HL-60/S4 treated with phorbol 12-myristate 13-acetate at 8.2 ng/mL for 4 days and 3 days (cell line): ENCODE data around the gene PFKM.

ENCODE experiments used
- in situ Hi-C: fragments of 300-500 bp; cut with MboI; formaldehyde crosslinking; loops from 2 replicates; pipeline ENCODE4 v1.15.0; 2022; ENCODE audit warnings: low sequenced_read_pairs

Gene PFKM

DNA sequence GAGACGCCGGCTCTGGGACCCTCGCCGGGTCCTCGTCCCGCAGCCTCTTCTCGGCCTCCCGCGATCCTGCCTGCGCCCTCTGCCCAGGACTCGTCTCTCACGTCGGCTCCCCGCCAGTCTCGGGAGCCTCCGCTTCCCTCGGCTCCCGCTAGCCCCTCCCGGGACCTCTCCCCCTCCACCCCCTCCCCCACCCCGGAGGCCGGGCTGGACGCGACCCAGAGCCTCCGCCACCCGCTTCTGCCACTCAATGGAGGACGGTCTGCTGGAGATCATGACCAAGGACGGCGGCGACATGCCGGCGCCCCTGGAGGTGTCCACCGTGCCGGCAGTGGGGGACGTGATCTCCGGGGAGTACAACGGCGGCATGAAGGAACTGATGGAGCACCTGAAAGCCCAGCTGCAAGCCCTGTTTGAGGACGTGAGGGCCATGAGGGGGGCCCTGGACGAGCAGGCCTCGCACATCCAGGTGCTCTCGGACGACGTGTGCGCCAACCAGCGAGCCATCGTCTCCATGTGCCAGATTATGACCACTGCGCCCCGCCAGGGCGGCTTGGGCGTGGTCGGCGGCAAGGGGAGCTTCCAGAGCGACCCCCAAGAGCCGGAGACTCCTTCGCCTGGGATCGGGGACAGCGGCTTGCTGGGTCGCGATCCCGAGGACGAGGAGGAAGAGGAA, 64.8 kb downstream of the PFKM start:
- in situ Hi-C loops, result no loop called here

GRCh38 chr12:48184549-48184922, 65.4 kb downstream of the PFKM start:
- in situ Hi-C loops, result no loop called here

DNA sequence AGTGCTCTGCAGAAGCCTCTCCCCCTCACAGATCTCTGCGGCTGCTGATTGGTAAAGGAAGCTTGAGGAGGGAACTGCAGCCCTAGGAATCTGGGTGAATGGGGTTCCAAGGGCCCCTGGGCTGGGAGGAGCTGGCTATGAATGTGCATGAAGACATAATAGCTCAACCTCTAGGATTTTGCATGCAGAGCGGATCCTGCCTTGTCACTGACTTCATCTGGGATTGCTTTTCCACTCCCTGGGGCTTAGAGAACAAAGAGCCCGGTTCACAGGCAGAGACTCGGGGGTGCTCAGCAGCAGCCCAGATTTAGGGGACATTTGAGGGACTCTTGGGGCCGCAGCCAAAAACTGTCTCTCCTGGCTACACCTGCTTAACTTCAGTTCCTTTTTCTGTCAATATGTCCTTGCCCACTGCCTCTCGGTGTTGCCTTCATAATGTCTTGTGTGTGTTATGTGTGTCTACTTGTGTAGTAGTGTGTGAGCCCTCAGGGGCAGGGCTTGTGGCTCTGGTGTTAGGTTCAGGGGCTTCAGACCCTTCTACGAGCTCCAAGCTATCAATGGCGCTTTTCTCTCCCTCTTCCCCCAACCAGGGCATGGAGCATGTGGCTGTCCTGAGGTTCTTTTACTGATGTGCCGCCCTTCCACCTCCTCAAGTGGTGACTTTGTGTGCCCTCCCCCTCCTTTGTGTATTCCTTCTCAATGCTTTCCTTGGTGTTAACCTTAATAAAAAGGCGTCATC, 66.2 kb downstream of the PFKM start:
- in situ Hi-C loops, result no loop called here

DNA sequence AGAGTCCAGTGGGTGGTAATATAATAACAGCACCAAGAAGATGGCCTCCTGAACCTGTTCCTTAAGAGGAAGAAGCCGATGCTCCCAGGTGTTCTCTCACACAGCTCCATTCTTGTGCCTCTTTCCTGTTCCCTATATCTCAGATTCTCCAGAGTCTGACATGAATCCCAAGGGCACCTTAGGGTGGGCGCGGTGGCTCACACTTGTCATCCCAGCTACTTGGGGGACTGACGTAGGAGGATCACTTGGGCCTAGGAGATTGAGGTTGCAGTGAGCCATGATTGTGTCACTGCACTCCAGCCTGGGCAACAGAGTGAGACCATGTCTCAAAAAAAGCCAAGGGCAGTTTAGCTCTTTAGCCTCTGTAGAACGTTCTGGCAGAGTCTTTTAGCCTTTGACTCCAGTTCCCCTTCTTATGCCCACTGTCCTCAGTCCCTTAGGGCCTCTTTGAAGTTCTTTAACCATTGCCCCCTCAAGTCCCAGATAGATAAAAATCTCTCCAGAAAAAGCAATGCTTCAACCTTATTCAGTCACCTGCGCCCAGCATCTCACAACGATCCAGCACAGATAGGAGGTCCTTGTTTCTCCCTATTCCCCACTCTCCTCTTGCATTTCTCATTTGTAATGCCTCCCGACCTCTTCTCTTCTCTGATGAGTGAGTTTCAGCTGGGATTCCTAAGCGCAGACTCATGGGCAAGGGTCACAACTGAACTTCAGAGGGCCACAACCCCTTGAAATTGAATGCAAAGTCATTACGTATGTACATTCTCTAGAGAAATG, 68.9 kb downstream of the PFKM start:
- in situ Hi-C loops, result no loop called here

GRCh38 chr12:48189331-48190125, 70.4 kb downstream of the PFKM start:
- in situ Hi-C loops, result no loop called here

GRCh38 chr12:48191096-48191495, 71.9 kb downstream of the PFKM start:
- in situ Hi-C loops, result no loop called here

DNA sequence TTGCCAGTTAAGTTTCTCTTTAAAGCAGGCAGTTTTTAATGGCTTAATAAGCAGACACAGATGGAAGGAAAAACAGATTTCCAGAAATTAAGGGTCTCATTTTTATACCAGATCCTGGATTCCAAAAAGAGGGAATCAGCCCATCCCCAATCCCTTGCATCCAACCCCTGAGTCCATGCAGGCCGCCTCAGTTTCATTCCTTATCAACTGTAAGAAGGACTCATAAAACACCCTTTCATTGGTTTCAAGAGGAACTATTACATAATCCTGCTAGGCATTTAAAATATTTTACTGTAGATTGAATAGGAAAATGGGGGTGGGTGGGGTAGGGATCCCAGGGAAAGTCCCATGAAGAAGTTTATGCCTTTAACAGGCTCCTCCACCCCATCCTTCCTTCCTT, 73.7 kb downstream of the PFKM start:
- in situ Hi-C loops, result no loop called here

DNA sequence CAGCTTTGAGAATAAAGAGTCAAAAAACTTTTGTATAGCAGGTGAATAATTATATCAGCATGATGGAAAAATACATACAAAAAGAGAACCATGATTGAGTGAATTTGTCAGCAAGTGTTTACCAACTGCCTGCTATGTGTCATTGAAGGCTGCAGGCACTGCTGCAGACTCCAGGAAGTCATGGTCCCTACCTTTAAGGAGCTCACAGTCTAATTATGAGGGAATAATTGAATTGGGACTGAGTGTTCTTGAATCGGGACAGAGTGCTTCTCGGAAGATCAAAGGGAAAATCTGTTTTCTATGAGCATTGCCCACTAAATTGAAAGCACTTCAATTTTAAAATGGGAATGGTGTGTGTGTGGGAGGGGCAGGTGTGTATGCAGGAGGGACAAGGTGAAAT, 74.5 kb downstream of the PFKM start:
- in situ Hi-C loops, result no loop called here

DNA sequence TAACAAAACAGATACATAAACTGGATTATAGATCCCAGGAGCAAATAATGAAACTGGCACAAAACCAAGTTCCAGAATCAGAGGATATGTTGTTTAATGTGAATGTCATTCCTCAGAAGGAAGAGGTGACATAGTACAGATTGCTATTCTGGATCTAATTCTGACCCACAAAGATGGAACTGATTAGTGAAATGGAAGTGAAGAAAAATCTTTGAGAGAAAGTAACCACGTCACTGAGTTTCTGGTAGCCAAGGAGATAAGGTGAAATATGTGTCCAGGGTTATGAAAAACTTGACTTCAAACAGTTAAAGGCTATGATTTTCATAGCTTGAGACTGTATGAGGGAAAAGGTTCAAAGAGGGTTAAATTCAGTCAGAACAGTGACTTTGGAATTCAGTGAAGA, 75.6 kb downstream of the PFKM start:
- in situ Hi-C loops, result no loop called here
